ENCODE data around the gene LPCAT4.

Gene LPCAT4

DNA sequence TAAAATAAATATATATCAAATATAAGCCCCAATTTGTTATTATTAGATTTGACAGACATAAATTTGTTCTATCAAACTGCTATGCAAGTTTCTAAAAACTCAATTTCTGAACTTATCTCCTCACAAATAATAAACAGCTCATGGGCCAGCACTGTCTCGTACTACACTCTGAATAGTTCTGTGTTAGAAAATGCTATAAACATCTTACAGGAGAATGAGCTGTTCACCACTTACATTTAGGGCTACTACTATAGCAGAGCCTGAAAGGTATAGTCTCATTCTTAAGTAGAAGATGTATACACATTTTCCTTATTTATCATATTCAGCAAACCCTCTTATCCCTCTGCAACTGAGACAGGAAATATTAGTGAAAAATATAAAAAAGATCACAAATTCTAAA is 42.1 kb downstream of the LPCAT4 start:
- no peak for DNase-seq (ENCODE audit: low read depth in 2 of 2)
- no peak overlapping the region for H3K4me3 ChIP-seq (replicated peaks in 1 of 2; ENCODE audit: low read depth in 2 of 2, low read length in 2 of 2)
- TF ChIP-seq, protein P1, sequence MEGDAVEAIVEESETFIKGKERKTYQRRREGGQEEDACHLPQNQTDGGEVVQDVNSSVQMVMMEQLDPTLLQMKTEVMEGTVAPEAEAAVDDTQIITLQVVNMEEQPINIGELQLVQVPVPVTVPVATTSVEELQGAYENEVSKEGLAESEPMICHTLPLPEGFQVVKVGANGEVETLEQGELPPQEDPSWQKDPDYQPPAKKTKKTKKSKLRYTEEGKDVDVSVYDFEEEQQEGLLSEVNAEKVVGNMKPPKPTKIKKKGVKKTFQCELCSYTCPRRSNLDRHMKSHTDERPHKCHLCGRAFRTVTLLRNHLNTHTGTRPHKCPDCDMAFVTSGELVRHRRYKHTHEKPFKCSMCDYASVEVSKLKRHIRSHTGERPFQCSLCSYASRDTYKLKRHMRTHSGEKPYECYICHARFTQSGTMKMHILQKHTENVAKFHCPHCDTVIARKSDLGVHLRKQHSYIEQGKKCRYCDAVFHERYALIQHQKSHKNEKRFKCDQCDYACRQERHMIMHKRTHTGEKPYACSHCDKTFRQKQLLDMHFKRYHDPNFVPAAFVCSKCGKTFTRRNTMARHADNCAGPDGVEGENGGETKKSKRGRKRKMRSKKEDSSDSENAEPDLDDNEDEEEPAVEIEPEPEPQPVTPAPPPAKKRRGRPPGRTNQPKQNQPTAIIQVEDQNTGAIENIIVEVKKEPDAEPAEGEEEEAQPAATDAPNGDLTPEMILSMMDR (IDR thresholded peaks at IDR 0.05; ENCODE audit: low read depth, low read length) = no peak

- TF ChIP-seq, protein P1 (IDR thresholded peaks at IDR 0.05; ENCODE audit: low read depth, low read length) = no peak
- no peak for DNase-seq (ENCODE audit: low read depth in 2 of 2)
- no peak overlapping the region for H3K4me3 ChIP-seq (replicated peaks in 1 of 2; ENCODE audit: low read depth in 2 of 2, low read length in 2 of 2)
Observed at GRCh38 chr15:34323217-34323616, 43.8 kb downstream of the LPCAT4 start.

DNA sequence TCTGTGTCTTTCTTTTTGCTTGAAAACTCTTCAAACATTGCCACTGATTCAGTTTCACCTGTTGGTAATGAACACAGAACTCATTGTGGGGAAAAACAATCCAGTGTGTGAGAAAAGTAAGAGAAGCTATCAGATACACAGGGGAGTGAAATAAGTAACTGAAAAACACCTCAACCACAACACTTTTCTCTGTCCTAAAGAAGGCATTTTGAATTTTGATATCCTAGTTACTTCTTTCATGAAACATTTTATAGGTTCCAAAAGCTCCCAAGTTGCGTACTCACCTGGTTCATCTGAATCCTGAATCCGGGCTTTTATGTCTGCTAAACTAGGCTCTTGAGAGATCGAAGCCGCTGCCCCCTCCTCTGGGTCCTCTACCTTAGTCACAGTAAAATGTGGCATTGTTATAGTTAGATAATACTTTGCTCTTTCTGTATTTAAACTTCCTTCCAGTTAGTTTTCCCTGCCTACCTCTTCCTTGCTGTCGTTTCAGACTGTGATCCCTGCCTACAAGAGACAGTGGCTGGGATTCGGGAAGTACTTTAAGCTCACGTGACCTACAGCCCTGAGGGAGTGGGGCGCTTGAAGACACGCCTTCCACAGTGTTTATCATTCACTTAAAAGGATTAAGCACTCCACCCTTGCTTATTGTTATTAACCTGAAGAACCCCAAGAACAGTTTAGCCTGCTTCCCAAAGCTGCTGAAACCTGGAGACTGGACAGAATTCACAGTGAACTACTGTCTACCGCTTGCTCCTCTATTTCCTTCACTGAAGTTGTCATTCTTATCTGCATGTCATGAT is 48.5 kb downstream of the LPCAT4 start:
- peak overlapping the region; percentile 39 to 52 for H3K4me3 ChIP-seq (replicated peaks in 1 of 2; ENCODE audit: low read depth in 2 of 2, low read length in 2 of 2)
- TF ChIP-seq, protein P1 (IDR thresholded peaks at IDR 0.05; ENCODE audit: low read depth, low read length) = no peak
- DNase-seq (ENCODE audit: low read depth in 2 of 2) = peak; percentile 67 to 80

- H3K4me3 ChIP-seq (replicated peaks in 1 of 2; ENCODE audit: low read depth in 2 of 2, low read length in 2 of 2) = no peak overlapping the region
- TF ChIP-seq, protein P1 (IDR thresholded peaks at IDR 0.05; ENCODE audit: low read depth, low read length) = no peak
- peak in 1 of 2 donors; percentile 49 for DNase-seq (ENCODE audit: low read depth in 2 of 2)
Observed at GRCh38 chr15:34314491-34315490, 52.2 kb downstream of the LPCAT4 start.

DNA sequence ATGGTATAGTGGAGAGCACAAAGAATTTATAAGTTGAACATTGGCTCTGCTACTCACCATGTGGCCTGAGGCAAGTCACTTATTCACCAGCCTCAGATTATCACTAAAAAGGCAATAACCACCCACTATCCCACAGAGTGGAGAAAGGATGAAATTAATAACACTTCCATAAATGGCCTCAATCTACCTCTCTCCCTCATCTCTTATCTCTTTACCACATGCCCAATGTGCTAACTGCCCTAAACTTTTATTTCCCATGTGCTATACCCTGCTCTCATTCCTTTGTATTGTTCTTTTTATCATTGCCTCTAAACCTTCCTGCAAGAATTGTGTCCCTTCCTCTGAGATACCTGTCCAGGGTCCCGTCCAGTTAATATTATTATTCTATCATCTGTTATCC is 55.4 kb downstream of the LPCAT4 start:
- no peak overlapping the region for H3K4me3 ChIP-seq (replicated peaks in 1 of 2; ENCODE audit: low read depth in 2 of 2, low read length in 2 of 2)
- no peak for DNase-seq (ENCODE audit: low read depth in 2 of 2)
- TF ChIP-seq, protein P1 (IDR thresholded peaks at IDR 0.05; ENCODE audit: low read depth, low read length) = no peak

Data from cardiac fibroblast (primary cell).